Daoy (cell line): ENCODE measurements around the gene PSMD5. TPM values are rescaled to one million over a fixed set of nuclear protein-coding genes. Genes with fewer than 3 reads are reported as not detected.

Experiments
- DNase-seq: peaks from one replicate; pipeline ENCODE4 v3.0.0-alpha.2; 2015; ENCODE audit warnings: low read depth
- total RNA-seq: library from RNA; depleted of rRNA; stranded (reverse); fragments of >200 nt; shearing (Covaris generic); gene quantifications from 2 replicates; pipeline ENCODE4 v1.2.3, GENCODE V29; 2014

The PSMD5 gene
- total RNA-seq, 1 experiment from 2014 or later, result 40.7 TPM

- DNase-seq, result no peak
Observed at GRCh38 chr9:120855827-120856670, 13.3 kb upstream of the PSMD5 start.

- DNase-seq, result no peak
Observed at GRCh38 chr9:120854596-120855327, 12.0 kb upstream of the PSMD5 start.

- no peak for DNase-seq
Observed at GRCh38 chr9:120853198-120853597, 10.5 kb upstream of the PSMD5 start.

- no peak for DNase-seq
Observed at GRCh38 chr9:120852240-120853010, 9.7 kb upstream of the PSMD5 start.

GRCh38 chr9:120851449-120851848 lies 8.7 kb upstream of the PSMD5 start:
- DNase-seq, result no peak

- DNase-seq, result no peak
Observed at GRCh38 chr9:120850315-120850714, 7.6 kb upstream of the PSMD5 start.

- DNase-seq, result no peak
Observed at GRCh38 chr9:120846906-120847305, 4.2 kb upstream of the PSMD5 start.

GRCh38 chr9:120846251-120846889 lies 3.6 kb upstream of the PSMD5 start:
- no peak for DNase-seq

- DNase-seq, result no peak
Observed at GRCh38 chr9:120845255-120845654, 2.5 kb upstream of the PSMD5 start.

- no peak for DNase-seq
Observed at GRCh38 chr9:120841930-120842684, 615 bp downstream of the PSMD5 start.

- no peak for DNase-seq
Observed at GRCh38 chr9:120839146-120839545, 3.6 kb downstream of the PSMD5 start.

- DNase-seq, result no peak
Observed at GRCh38 chr9:120837921-120838320, 4.8 kb downstream of the PSMD5 start.

GRCh38 chr9:120833325-120833724 lies 9.4 kb downstream of the PSMD5 start:
- no peak for DNase-seq

GRCh38 chr9:120832807-120833206 lies 9.9 kb downstream of the PSMD5 start:
- DNase-seq, result no peak

GRCh38 chr9:120830865-120831264 lies 11.9 kb downstream of the PSMD5 start:
- DNase-seq, result no peak

- DNase-seq, result no peak
Observed at GRCh38 chr9:120830151-120830550, 12.6 kb downstream of the PSMD5 start.

GRCh38 chr9:120829650-120830049 lies 13.1 kb downstream of the PSMD5 start:
- no peak for DNase-seq

GRCh38 chr9:120820095-120820494 lies 22.6 kb downstream of the PSMD5 start:
- no peak for DNase-seq

GRCh38 chr9:120818595-120818994 lies 24.1 kb downstream of the PSMD5 start:
- no peak for DNase-seq

- no peak for DNase-seq
Observed at GRCh38 chr9:120815075-120815474, 27.6 kb downstream of the PSMD5 start.

GRCh38 chr9:120808931-120809330 lies 33.8 kb downstream of the PSMD5 start:
- no peak for DNase-seq
